Measurements from ENCODE around the gene HOXA6. TPM values are rescaled to one million over a fixed set of nuclear protein-coding genes. Genes with fewer than 3 reads are reported as not detected.

HOXA6 gene
- total RNA-seq, 1 experiment from 2014 or later, result 3.3 TPM

DNA sequence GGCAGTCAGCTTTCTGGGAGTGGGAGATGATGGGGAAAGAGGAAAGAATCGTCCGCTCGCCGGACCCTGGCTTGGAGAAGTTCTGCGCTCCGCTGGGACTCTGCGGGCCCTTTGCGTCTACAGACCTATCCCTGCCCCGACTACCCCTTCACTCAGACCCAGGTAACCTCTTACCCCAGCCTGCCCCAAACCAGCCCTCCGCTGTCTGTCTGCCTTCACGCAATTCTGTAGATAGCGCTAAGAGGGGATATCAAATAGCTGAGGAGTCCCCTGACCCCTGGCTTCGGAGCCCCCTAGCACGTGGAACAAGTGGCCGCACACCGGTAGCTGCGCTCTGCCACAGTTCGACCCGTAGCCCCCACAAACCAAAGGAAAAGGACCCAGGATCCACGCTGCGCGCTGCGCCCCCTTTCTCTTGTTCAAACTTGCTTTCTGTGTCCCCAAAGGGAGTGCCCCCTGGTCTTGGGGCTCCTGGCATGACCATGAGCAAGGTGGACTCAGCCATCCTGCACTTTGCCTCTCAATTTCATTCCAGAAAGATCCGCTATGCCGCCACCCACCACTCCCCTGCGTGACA is 24.0 kb downstream of the HOXA6 start:
- in situ Hi-C loops (cut with HindIII; ENCODE audit: low pct_unique_long_range_greater_than_20kb, low sequenced_read_pairs), result no loop called here
- ChIA-PET POLR2A (no interaction called here), CTCF (no interaction called here)
- ATAC-seq (no peak), DNase-seq (ENCODE audit: low read depth, low spot score) (no peak)
- Histone ChIP-seq H3K27ac (ENCODE audit: low read length) (peak overlapping the region; percentile 99), H3K36me3 (ENCODE audit: control insufficient read depth, insufficient read depth, low read length) (no peaks in the 10 kb centered on the region), H3K27me3 (ENCODE audit: control insufficient read depth, insufficient read depth, low read length) (no peaks in the 10 kb centered on the region), H3K4me3 (ENCODE audit: low read depth in 2 of 2, low read length in 2 of 2) (peak overlapping the region; percentile 51 to 67; a peak in 3 of 4 replicates), H3K9me3 (ENCODE audit: control insufficient read depth, insufficient read depth, low read depth, low read length) (no peaks in the 10 kb centered on the region), H3K4me1 (ENCODE audit: control insufficient read depth, insufficient read depth, low read length) (peaks cover 85% of the 10 kb centered on the region)
- intact Hi-C loops (cut with micrococcal nuclease; ENCODE audit: unreplicated experiment), result no loop called here
- BruUV-seq (replicated peaks), result no TSS peak
- TF ChIP-seq POLR2AphosphoS5 (IDR thresholded peaks at IDR 0.05; ENCODE audit: low read depth, low read length) (no peak), TCF7L2 (IDR thresholded peaks at IDR 0.05; ENCODE audit: low read depth, low read length) (no peak), REST (IDR thresholded peaks at IDR 0.05; ENCODE audit: insufficient read depth in 1 of 2, low read depth in 2 of 2, low read length in 1 of 2) (no peak)

DNA sequence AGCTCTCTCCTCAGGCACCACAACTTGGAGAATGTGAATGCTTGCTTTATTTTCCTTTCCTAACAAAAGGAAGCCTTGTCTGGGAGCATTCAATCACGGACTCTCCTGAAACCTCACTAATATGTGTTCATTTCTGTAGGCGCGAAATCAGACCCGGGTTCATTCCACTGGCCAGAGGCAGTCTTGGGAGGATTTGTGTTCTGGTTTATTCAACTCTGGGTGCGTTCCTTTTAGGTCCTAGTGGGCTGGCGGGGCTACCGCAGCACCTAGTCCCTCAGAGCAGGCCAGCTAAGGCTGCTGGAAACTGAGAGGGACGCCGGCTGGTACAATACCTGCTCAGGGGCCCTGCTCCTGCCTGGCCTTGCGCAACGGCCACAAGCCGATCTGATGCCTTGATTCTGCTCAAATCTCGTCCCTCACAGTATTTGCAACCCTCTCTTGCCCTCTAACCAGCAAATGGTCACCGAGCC is 24.5 kb downstream of the HOXA6 start:
- ChIA-PET POLR2A (interaction anchor here (0.6 kb wide), 1 partner anchor 264 kb away, joined by 3 read pairs; no protein-coding TSS in a partner anchor), CTCF (no interaction called here)
- peak overlapping the region; percentile 99 for H3K27ac ChIP-seq (ENCODE audit: low read length)

More for the DNA sequence above, 24.5 kb downstream of the HOXA6 start:
- Histone ChIP-seq H3K36me3 (ENCODE audit: control insufficient read depth, insufficient read depth, low read length) (no peaks in the 10 kb centered on the region), H3K4me3 (ENCODE audit: low read depth in 2 of 2, low read length in 2 of 2) (peak overlapping the region; percentile 51 to 67), H3K4me1 (ENCODE audit: control insufficient read depth, insufficient read depth, low read length) (peaks cover 85% of the 10 kb centered on the region), H3K27me3 (ENCODE audit: control insufficient read depth, insufficient read depth, low read length) (no peaks in the 10 kb centered on the region), H3K9me3 (ENCODE audit: control insufficient read depth, insufficient read depth, low read depth, low read length) (no peaks in the 10 kb centered on the region)
- ATAC-seq (peak; percentile 36), DNase-seq (ENCODE audit: low read depth, low spot score) (no peak)
- in situ Hi-C loops (cut with HindIII; ENCODE audit: low pct_unique_long_range_greater_than_20kb, low sequenced_read_pairs), result no loop called here
- no TSS peak for BruUV-seq (replicated peaks)
- TF ChIP-seq POLR2AphosphoS5 (IDR thresholded peaks at IDR 0.05; ENCODE audit: low read depth, low read length) (no peak), TCF7L2 (IDR thresholded peaks at IDR 0.05; ENCODE audit: low read depth, low read length) (no peak), REST (IDR thresholded peaks at IDR 0.05; ENCODE audit: insufficient read depth in 1 of 2, low read depth in 2 of 2, low read length in 1 of 2) (no peak), SIN3A (IDR thresholded peaks at IDR 0.05; ENCODE audit: borderline replicate concordance, insufficient read depth, low read depth, low read length) (no peak)
- TF ChIP-seq, protein P1, sequence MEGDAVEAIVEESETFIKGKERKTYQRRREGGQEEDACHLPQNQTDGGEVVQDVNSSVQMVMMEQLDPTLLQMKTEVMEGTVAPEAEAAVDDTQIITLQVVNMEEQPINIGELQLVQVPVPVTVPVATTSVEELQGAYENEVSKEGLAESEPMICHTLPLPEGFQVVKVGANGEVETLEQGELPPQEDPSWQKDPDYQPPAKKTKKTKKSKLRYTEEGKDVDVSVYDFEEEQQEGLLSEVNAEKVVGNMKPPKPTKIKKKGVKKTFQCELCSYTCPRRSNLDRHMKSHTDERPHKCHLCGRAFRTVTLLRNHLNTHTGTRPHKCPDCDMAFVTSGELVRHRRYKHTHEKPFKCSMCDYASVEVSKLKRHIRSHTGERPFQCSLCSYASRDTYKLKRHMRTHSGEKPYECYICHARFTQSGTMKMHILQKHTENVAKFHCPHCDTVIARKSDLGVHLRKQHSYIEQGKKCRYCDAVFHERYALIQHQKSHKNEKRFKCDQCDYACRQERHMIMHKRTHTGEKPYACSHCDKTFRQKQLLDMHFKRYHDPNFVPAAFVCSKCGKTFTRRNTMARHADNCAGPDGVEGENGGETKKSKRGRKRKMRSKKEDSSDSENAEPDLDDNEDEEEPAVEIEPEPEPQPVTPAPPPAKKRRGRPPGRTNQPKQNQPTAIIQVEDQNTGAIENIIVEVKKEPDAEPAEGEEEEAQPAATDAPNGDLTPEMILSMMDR (IDR thresholded peaks at IDR 0.05), result no peak
- intact Hi-C loops (cut with micrococcal nuclease; ENCODE audit: unreplicated experiment), result no loop called here

Measured in Panc1 (cell line).